Endometrial microvascular endothelial cells (primary cell): ENCODE measurements around the gene LTBP3. TPM values are rescaled to one million over a fixed set of nuclear protein-coding genes. Genes with fewer than 3 reads are reported as not detected.
"Not testable (repeated sequence)": the region's sequence is repeated elsewhere in the genome, so short reads cannot be mapped to it uniquely, and the experiment has no call there.

Experiments used
- in situ Hi-C: cut with HindIII; loops from 2 replicates; pipeline ENCODE4 v1.10.0; 2017; ENCODE audit warnings: low sequenced_read_pairs, low pct_unique_long_range_greater_than_20kb; ENCODE audit errors: inconsistent ontology term
- total RNA-seq: library from RNA; depleted of rRNA; stranded (reverse); fragments of >200 nt; gene quantifications from one replicate; pipeline ENCODE4 v1.2.3, GENCODE V29; 2015; ENCODE audit errors: inconsistent ontology term

LTBP3 gene
- total RNA-seq, 1 donor from 2014 or later, result 42.3 TPM

DNA sequence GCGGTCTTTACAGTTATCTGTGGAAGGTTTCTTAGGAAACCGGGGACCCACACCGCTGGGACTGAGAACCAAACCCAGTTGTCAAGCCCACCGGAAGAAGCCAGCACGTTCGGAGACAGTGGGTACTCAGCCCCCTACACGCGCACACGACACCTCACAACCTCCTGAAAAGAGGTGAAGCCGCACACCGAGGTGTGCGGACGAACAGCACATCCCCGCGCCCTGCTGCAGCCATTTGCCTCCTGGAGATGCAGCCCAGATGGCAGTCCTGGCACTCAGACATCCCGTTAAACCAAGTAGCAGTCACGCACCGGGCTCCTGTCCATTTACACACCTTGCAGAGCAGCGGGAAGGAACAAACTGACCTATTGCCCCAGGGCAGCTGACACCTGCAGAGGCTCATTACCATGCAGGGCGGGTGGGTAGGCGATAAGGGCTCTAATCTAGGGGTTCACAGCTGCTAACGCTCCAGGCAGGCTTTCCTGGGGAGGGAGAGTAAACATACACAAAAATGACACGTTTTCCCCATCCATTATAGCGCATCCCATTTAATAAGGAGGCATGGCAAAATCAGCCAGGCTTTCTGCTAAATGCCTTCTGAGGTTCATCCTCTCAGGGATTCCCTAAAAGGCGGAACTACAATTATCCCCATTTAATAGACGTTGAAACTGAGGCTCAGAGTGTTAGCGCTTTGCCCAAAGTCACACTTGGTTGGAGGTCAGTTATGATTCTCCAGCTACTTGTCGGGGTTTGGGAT lies 16.8 kb upstream of the LTBP3 start:
- in situ Hi-C loops, result no loop called here

DNA sequence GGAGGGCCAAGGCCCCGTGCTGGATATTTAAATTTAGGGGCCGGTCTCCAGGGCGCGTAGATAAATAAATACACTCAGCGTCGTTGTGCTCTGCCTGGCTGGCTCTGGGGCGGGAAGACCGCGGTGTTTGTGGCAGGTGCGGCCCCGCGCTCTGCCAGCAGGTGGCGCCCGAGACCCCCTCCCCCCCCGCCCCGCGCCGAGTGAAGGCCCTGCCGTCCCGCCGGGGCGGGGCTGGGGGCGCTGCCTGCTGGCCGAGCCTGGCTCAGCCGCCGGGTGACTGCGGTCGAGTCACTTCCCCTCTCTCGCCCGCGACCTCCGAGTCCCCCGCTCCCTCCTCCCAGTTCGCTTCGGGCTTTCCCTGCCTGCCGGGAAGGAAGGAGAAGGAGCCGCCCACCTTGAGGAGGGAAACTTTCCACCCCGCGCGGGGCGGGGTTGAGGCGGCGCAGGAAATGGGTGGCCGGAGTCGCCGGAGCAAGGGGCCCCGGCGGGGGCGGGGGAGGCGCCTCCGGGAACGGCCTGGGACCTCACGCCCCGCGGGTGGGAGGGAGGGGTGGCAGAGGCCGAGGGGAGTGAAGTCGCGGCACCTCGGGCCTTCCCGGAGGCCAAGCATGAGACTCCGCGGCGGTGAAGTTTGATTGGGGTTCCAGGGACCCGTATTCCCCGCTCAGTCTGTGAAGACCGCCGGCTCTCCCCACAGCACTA lies 16.1 kb upstream of the LTBP3 start:
- in situ Hi-C loops, result no loop called here

DNA sequence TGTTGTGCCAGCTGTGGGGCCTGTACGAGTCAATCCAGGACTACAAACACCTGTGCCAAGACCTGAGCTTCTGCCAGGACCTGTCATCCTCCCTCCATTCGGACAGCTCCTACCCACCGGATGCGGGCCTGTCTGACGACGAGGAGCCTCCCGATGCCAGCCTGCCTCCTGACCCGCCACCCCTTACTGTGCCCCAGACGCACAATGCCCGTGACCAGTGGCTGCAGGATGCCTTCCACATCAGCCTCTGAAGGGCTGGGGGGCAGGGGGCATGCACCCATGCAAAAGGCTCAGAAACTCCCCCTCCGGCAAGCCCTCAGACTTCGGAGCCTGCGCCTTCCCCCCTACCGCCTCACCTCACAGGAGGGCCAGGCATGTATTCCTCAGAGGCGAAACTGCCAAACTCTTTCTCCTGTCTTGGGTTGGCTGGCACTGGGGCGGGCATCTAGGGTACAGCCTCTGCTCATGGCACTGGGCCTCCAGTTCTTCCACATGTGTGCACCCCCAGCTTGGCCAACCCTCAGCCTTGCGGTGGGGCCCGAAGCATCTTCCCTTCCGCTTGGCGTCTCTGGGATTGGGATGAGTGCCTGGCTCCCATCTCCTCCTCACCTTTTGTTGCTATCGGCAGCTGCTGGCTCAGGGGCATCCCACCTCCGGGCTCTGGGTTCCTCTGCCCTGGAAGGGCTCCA lies 15.4 kb upstream of the LTBP3 start:
- in situ Hi-C loops, result no loop called here

DNA sequence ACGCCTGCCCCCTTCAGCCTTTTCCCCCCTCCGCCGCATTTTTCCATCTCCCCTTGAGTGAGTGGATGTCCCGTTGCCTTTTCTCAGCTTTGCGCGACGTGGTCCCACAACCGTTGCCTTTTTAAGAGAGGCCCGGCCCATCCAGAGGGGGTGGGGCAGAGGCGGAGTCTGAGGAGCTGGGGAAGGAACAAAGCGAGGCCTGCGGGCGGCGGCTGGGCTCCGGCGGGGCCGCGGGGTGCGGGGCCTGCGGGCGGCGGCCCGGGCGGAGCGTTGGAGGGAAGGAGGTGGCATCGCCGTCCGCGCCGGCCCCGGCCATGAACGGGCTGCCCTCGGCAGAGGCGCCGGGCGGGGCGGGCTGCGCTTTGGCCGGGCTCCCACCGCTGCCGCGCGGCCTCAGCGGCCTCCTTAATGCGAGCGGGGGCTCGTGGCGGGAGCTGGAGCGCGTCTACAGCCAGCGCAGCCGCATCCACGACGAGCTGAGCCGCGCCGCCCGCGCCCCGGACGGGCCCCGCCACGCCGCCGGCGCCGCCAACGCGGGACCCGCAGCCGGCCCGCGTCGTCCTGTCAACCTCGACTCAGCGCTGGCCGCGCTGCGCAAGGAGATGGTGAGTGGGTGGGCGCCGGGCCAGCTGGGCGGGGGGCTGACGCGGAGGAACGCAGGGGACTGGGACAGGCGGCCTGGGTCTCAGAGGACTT lies 14.3 kb upstream of the LTBP3 start, which contains the start of gene FAM89B:
Gene FAM89B (plus strand): TSS at position 183 of the 696 bp plus-strand sequence. CDS start 132 bp downstream, at position 315.
- in situ Hi-C loops, result no loop called here

DNA sequence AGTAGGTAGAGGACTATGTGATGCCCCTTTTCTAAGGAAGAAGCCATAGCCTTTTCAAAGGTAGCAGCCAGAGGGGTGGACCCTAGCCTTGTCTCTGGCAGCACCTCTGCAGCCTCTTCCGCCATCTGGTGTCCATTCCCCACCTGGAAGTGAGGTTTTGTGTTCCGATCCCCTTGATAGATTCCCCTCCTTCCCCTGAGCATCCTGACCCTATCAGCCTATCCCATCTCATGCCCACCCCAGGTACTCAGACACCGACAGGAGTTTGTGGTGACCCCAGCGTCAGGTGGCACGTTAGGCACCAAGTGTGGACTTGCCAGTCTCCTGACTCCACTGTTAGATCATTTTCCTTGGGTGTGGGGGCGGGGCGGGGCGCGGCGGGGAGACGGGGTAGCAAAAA lies 13.8 kb upstream of the LTBP3 start:
- in situ Hi-C loops, result no loop called here

DNA sequence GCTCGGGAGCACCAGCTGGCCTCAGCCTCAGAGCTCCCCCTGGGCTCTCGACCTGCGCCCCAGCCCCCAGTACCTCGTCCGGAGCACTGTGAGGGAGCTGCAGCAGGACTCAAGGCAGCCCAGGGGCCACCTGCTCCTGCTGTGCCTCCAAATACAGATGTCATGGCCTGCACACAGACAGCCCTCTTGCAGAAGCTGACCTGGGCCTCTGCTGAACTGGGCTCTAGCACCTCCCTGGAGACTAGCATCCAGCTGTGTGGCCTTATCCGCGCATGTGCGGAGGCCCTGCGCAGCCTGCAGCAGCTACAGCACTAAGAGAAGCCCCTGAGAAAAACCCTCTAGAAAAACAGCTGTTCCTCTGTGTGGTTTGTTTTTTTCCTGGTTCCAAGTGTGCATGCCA lies 13.3 kb upstream of the LTBP3 start:
- in situ Hi-C loops, result no loop called here

GRCh38 chr11:65569973-65570918 lies 12.1 kb upstream of the LTBP3 start, which contains the start of gene ZNRD2:
TSS of gene ZNRD2 (plus strand) at chr11:65570477. CDS start at chr11:65570492, 15 bp downstream.
- in situ Hi-C loops, result no loop called here

- in situ Hi-C loops, result no loop called here
Measured at GRCh38 chr11:65569164-65569972, 11.2 kb upstream of the LTBP3 start.

- in situ Hi-C loops, result no loop called here
Measured at GRCh38 chr11:65565624-65566453, 7.7 kb upstream of the LTBP3 start.

DNA sequence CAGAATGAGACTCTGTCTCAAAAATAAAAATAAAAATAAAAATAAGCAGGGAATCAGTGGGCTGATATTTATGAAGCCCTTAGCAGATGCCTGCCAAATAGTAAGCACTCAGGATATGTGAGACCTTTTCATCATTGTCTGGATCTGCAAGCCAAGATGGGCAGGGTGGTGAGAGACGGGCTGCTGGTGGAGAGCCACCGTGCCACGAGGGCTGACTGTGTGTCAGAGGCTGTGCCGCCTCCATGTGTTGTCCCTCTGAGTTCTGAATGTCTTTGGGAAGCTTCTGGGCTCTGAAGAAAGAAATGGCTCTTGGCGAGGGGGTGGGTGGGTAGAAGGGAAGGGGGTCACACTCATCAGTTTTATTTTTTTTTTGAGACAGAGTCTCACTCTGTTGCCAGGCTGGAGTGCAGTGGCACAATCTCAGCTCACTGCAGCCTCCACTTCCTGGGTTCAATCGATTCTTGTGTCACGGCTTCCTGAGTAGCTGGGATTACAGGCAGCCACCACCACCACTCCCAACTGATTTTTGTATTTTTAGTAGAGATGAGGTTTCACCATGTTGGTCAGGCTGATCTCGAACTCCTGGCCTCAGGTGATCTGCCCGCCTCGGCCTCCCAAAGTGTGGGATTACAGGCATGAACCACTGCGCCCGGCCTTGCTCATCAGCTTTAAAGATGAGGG lies 6.9 kb upstream of the LTBP3 start:
- in situ Hi-C loops, result not testable (repeated sequence)

- in situ Hi-C loops, result no loop called here
Measured at GRCh38 chr11:65563601-65564000, 5.4 kb upstream of the LTBP3 start.

GRCh38 chr11:65562788-65563187 lies 4.6 kb upstream of the LTBP3 start:
- in situ Hi-C loops, result no loop called here

DNA sequence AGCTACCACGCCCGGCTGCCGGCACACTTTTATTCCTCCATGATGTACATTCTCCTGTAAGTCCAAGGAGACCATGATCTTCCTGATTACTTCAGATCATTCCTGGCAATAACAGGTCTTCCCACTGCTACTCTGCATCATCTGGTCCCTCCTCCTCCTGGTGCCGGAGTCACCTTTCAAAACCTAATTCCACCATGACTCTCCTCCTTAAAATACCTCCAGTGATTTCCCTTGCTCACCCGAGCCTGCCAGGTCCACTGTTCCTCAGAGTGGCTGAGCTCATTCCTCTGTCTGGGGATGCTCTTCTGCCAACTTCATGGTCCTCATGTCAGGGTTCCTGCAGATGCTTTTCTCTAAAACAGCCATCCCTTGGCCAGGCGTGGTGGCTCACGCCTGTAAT lies 3.9 kb upstream of the LTBP3 start:
- in situ Hi-C loops, result no loop called here

DNA sequence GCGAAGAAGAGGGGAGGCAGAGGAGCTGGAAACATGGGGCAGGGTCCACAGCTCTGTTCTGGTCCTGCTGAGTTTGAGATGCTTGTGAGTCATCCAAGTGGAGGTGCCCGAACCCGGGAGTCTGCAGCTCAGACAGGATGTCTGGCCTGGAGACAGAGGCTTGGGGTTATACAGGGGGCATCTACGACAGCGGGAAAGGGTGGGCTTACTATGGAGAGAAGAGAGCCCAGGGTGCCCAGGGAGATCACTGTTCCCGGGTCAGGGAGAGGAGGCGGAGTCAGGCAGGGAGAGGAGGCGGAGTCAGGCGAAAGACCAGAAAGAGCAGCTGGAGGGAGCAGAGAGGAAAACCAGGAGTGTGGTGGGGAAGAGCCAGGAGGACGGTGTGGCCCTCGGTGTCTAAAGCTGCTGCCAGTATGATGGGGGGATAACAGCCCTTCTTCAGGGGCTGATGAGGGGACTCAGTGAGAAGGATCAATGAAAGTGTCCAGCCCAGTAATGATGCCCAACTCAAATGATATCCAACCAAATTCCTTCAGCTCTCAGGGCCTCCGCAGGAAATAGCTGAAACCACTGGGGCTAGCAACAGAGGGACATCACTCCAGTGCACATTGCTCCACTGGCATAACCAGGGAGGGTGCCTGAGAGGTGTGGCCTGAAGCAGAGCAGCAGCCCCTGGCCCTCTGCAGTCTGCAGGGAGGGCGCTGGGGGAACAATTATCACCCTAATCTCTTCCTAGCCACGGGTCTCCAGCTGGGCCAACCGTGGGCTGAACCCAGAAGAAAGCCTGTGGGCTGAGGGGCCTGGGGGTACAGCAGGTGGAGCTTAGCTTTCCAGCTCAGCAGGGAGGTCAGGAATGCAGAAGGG lies 2.6 kb upstream of the LTBP3 start:
- in situ Hi-C loops, result no loop called here

DNA sequence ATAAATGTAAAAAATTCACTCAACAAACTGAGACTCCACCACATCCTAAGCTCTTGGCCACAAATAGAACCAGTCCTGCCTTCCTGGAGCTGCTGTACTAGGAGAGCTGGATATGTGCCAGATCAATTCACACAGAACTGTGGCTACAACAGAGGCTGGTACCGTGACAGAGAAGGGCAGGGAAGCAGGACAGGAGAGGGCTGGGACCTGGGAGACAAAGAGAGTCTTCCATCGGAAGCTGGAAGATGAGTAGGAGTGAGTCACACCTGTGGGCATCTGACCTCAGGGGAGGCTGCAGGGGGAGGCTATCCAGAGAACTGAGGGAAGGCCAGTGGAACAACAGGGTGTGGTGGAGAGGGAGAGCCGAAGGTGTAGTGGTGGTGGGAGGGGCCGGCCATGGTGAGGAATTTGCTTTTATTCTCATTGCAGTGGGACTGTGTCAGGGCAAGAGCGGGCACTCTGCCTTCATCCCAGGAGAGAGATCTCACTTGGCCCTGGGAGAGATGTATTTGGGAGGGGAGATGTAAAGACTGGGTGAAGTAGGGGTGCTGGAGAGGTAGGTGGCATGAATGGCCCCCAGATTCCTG lies 1.9 kb upstream of the LTBP3 start:
- in situ Hi-C loops, result no loop called here
